K562 (cell line): ENCODE results near the gene TANGO6. TPM values are rescaled to one million over a fixed set of nuclear protein-coding genes. Genes with fewer than 3 reads are reported as not detected.

Experiments
- ATAC-seq: fragments of 200-7000 bp; cut with Tn5 transposase; 3 replicates; pipeline ENCODE4 v1.9.1; 2020; ENCODE audit warnings: moderate library complexity
- BruUV-seq: library from RNA; stranded (reverse); fragments of 400-500 nt; replicated peaks from 2 replicates; lab custom pipeline; 2021; lab: Mats Ljungman, UMichigan
- CTCF ChIA-PET: fragments of 300-600 bp; formaldehyde crosslinking; extraction: SDS; loops from one replicate; lab custom pipeline; 2021; ENCODE audit warnings: low intra/inter-chr PET ratio; lab: Yijun Ruan, JAX
- POLR2A ChIA-PET: fragments of 300-600, 350-650 bp; sonication (Branson Sonifier 250); formaldehyde crosslinking; extraction: SDS; loops from one replicate; lab custom pipeline; 2021; ENCODE audit warnings: antibody characterized with exemption, inconsistent platforms; lab: Yijun Ruan, JAX
- DNase-seq, 4 experiments: peaks; one replicate each; pipeline versions ENCODE4 v3.0.0 to v3.0.0-alpha.2; 2011 to 2018; ENCODE audit warnings: low spot score in 3 of 4, mixed read lengths in 3 of 4; ENCODE audit errors: extremely low read depth in 1 of 4
- FAIRE-seq: peaks from 2 replicates; lab custom pipeline; 2011; peaks lifted over from hg19 to GRCh38; lab: Jason Lieb, UNC
- H2AFZ ChIP-seq: 2 replicates; pipeline ENCODE4 v1.6.0; 2011; ENCODE audit warnings: low read depth, low read length, control low read depth, inconsistent platforms
- H3K27ac ChIP-seq: fragments of 200-600 bp; 3 replicates; pipeline ENCODE4 v1.8.0; 2011; ENCODE audit warnings: low read depth, mild to moderate bottlenecking, control low read depth, inconsistent platforms, low read length, moderate library complexity, mixed read lengths; ENCODE audit errors: extremely low read depth
- H3K27me3 ChIP-seq, 2 experiments: fragments of 300-600 bp in 1 of 2; 2 replicates in 1 of 2; 3 replicates in 1 of 2; pipeline versions ENCODE4 v1.6.0 to v1.8.0; 2011; ENCODE audit warnings: inconsistent platforms in 2 of 2, low read length in 2 of 2, mild to moderate bottlenecking in 1 of 2, mixed read lengths in 1 of 2, moderate library complexity in 1 of 2; ENCODE audit not compliant: control insufficient read depth in 2 of 2, insufficient read depth in 2 of 2
- H3K36me3 ChIP-seq: fragments of 300-600 bp; 3 replicates; pipeline ENCODE4 v1.8.0; 2011; ENCODE audit warnings: mild to moderate bottlenecking, low read length, inconsistent platforms; ENCODE audit not compliant: control insufficient read depth, insufficient read depth
- H3K4me1 ChIP-seq, 2 experiments: fragments of 200-600 bp in 1 of 2; replicated peaks in 1 of 2; 2 replicates in 1 of 2; 3 replicates in 1 of 2; pipeline versions ENCODE4 v1.5.1 to v1.8.0; 2011; ENCODE audit warnings: inconsistent platforms in 2 of 2, low read length in 2 of 2, mild to moderate bottlenecking in 1 of 2, mixed read lengths in 1 of 2, moderate library complexity in 1 of 2; ENCODE audit not compliant: control insufficient read depth in 2 of 2, insufficient read depth in 2 of 2
- H3K4me2 ChIP-seq: 2 replicates; pipeline ENCODE4 v1.6.1; 2011; ENCODE audit warnings: low read length, control low read depth, inconsistent platforms, mixed read lengths; ENCODE audit not compliant: insufficient read depth
- H3K4me3 ChIP-seq: fragments of 200-600 bp; sonication (generic), shearing (Covaris generic); 2 replicates; pipeline ENCODE4 v1.5.1; 2016; ENCODE audit warnings: control low read depth, inconsistent platforms
- H3K79me2 ChIP-seq: fragments of 200-600 bp; 3 replicates; pipeline ENCODE4 v1.8.0; 2011; ENCODE audit warnings: low read length, inconsistent platforms; ENCODE audit not compliant: control insufficient read depth, insufficient read depth
- H3K9ac ChIP-seq, 2 experiments: 2 replicates each; pipeline versions ENCODE4 v1.6.0 to v1.6.1; 2011; ENCODE audit warnings: low read depth in 2 of 2, low read length in 2 of 2, control low read depth in 1 of 2, inconsistent platforms in 1 of 2, mild to moderate bottlenecking in 1 of 2, mixed read lengths in 1 of 2; ENCODE audit not compliant: insufficient read depth in 1 of 2
- H3K9me1 ChIP-seq: one replicate; pipeline ENCODE4 v1.6.0; 2011; ENCODE audit warnings: inconsistent platforms, mild to moderate bottlenecking, low read length, moderate library complexity; ENCODE audit not compliant: control insufficient read depth, insufficient read depth
- H3K9me3 ChIP-seq: replicated peaks from 2 replicates; pipeline ENCODE4 v1.5.1; 2011; ENCODE audit warnings: low read depth, low read length, inconsistent platforms; ENCODE audit not compliant: control insufficient read depth, insufficient read depth
- H4K20me1 ChIP-seq: replicated peaks from 2 replicates; pipeline ENCODE4 v1.6.1; 2011; ENCODE audit warnings: low read length, inconsistent platforms, mixed read lengths; ENCODE audit not compliant: control insufficient read depth, insufficient read depth
- DACH1 ChIP-seq: fragments of 450-650 bp; IDR thresholded peaks from 2 replicates; pipeline ENCODE4 v1.6.1; 2018; ENCODE audit not compliant: partially characterized antibody
- DNMT1 ChIP-seq: fragments of 450-650 bp; IDR thresholded peaks from 2 replicates; pipeline ENCODE4 v1.6.1; 2016; ENCODE audit warnings: antibody characterized with exemption, mild to moderate bottlenecking
- ETS1 ChIP-seq: conservative IDR thresholded peaks from 2 replicates; pipeline ENCODE4 v1.6.1; 2011; ENCODE audit warnings: low read depth, mild to moderate bottlenecking, low read length; ENCODE audit not compliant: control insufficient read depth
- HMG20A ChIP-seq: fragments of 450-650 bp; formaldehyde crosslinking; conservative IDR thresholded peaks from 2 replicates; pipeline ENCODE4 v1.4.0; 2020; ENCODE audit warnings: mild to moderate bottlenecking, mixed read lengths
- HMGXB4 ChIP-seq: sonication (generic); formaldehyde crosslinking; IDR thresholded peaks from 2 replicates; pipeline ENCODE4 v1.8.1; 2023; ENCODE audit warnings: mild to moderate bottlenecking, missing genetic modification reagents
- L3MBTL2 ChIP-seq: fragments of 450-650 bp; IDR thresholded peaks from 2 replicates; pipeline ENCODE4 v1.6.1; 2016; ENCODE audit warnings: mild to moderate bottlenecking, moderate library complexity
- NFYB ChIP-seq: IDR thresholded peaks from 2 replicates; pipeline ENCODE4 v1.6.1; 2011; ENCODE audit warnings: mild to moderate bottlenecking, moderate library complexity; ENCODE audit not compliant: insufficient read length; ENCODE audit errors: extremely low read depth
- SP2 ChIP-seq: IDR thresholded peaks from 2 replicates; pipeline ENCODE4 v1.6.1; 2011; ENCODE audit warnings: mild to moderate bottlenecking, low read depth, low read length, moderate library complexity; ENCODE audit not compliant: poor library complexity, severe bottlenecking; ENCODE audit errors: extremely low read depth
- SREBF1 ChIP-seq: fragments of 150-350 bp; IDR thresholded peaks from 2 replicates; pipeline ENCODE4 v1.6.1; 2014; ENCODE audit warnings: antibody characterized with exemption, low read depth, low read length, borderline replicate concordance
- ZBTB1 ChIP-seq: sonication (generic); formaldehyde crosslinking; IDR thresholded peaks from 2 replicates; pipeline ENCODE4 v1.8.1; 2023; ENCODE audit warnings: missing genetic modification reagents, low read depth, mild to moderate bottlenecking, borderline replicate concordance
- ZFP36 ChIP-seq: fragments of 150-350 bp; IDR thresholded peaks from 2 replicates; pipeline ENCODE4 v1.6.1; 2018; ENCODE audit warnings: low read length, low read depth; ENCODE audit not compliant: partially characterized antibody
- ZHX1 ChIP-seq: fragments of 150-350 bp; conservative IDR thresholded peaks from 2 replicates; pipeline ENCODE4 v1.6.1; 2014; ENCODE audit warnings: low read length
- WGBS: fragments of 100-300 bp; shearing (Covaris generic); methylation state at CpG from one replicate; pipeline ENCODE4 v1.1.6; 2016; ENCODE audit warnings: low coverage, mixed read lengths; ENCODE audit not compliant: insufficient coverage; ENCODE audit errors: missing lambda C conversion rate; 5-methylcytosine and 5-hydroxymethylcytosine counted together
- in situ Hi-C: fragments of 300-500 bp; cut with MboI; formaldehyde crosslinking; loops from 4 replicates; pipeline ENCODE4 v1.15.0; 2018; ENCODE audit warnings: inconsistent platforms, mixed read lengths
- intact Hi-C: fragments of 100-400 bp; cut with micrococcal nuclease; formaldehyde crosslinking; loops from 2 replicates; pipeline ENCODE4 v1.14.2; 2022
- polyA plus RNA-seq, 8 experiments: library from polyadenylated mRNA; depleted of rRNA in 4 of 8; stranded (reverse) in 5 of 8; unstranded in 3 of 8; fragments of >200 nt; fragmentation: Nextera tagmentation in 2 of 8; fragmentation: Illumina TruSeq in 1 of 8; extraction: Ambion mirVana in 2 of 8; extraction: Trizol in 1 of 8; gene quantifications; 2 replicates each; pipeline versions ENCODE4 v1.2.1 to v1.2.3, GENCODE V29; 2011 to 2014; ENCODE audit warnings: inconsistent platforms in 1 of 8, missing spikeins in 1 of 8
- total RNA-seq, 7 experiments: library from RNA; depleted of rRNA in 6 of 7; stranded (reverse); fragments of >200 nt in 6 of 7; fragmentation: Illumina TruSeq in 2 of 7; extraction: Trizol in 2 of 7; gene quantifications; 2 replicates each; pipeline versions ENCODE4 v1.2.1 to v1.2.3, GENCODE V29; 2011 to 2021; ENCODE audit warnings: low replicate concordance in 1 of 7

TANGO6 gene
- total and polyA plus RNA-seq, 9 of the 15 experiments (the other 6 are each of a cell fraction or from before 2014, with no cell fraction given), result 1.6 to 15.2 (median 9.6) TPM

GRCh38 chr16:69017036-69017783 lies 173.9 kb downstream of the TANGO6 start (continued):
- TF ChIP-seq ZHX1 (no peak), L3MBTL2 (no peak), ZFP36 (no peak)

- Histone ChIP-seq H3K36me3 (no peaks in the 10 kb centered on the region), H3K9me1 (no peaks in the 10 kb centered on the region), H2AFZ (no peak overlapping the region), H3K9ac (no peak overlapping the region), H3K9me3 (no peaks in the 10 kb centered on the region), H3K27ac (no peak overlapping the region), H3K79me2 (no peaks in the 10 kb centered on the region), H4K20me1 (no peaks in the 10 kb centered on the region), H3K4me2 (no peak overlapping the region), H3K27me3 (no peaks in the 10 kb centered on the region), H3K4me3 (no peak overlapping the region), H3K4me1 (no peaks in the 10 kb centered on the region; a peak in 1 of 5 replicates)
- DNase-seq, result no peak
- ChIA-PET CTCF (no interaction called here), POLR2A (interaction anchor here (0.8 kb wide), 1 partner anchor 8 kb away, joined by 3 read pairs; no protein-coding TSS in a partner anchor)
- in situ Hi-C loops (no loop called here), intact Hi-C loops (no loop called here)
- WGBS, result 50% methylated on average over 1 of the region's 1 CpG
- no peak for FAIRE-seq
- no TSS peak for BruUV-seq
- ATAC-seq, result no peak
- TF ChIP-seq DACH1, result no peak
- no peak for TF ChIP-seq SP2
- TF ChIP-seq DNMT1, result no peak
- no peak for TF ChIP-seq ZBTB1
- TF ChIP-seq HMG20A, result no peak
- no peak for TF ChIP-seq HMGXB4 (CRISPR knock-in tag)
- no peak for TF ChIP-seq NFYB
- TF ChIP-seq ETS1, result no peak
- TF ChIP-seq SREBF1, result no peak
Measured at GRCh38 chr16:69019811-69020210, 176.5 kb downstream of the TANGO6 start.
